GM19099 (cell line): ENCODE results near the gene TRIM43B.
"Not testable (repeated sequence)": the region's sequence is repeated elsewhere in the genome, so short reads cannot be mapped to it uniquely, and the experiment has no call there.

Source experiments
- POLR2A ChIP-seq: IDR thresholded peaks from 3 replicates; pipeline ENCODE4 v1.6.1; 2011; ENCODE audit warnings: low read depth; ENCODE audit not compliant: insufficient read length; ENCODE audit errors: extremely low read depth

The TRIM43B gene

GRCh38 chr2:95484654-95485053, at the start of gene TRIM43B:
TRIM43B (minus strand) TSS chr2:95484754; CDS start chr2:95482714, 2,040 bp downstream.
- not testable (repeated sequence) for TF ChIP-seq POLR2A

- no peak for TF ChIP-seq POLR2A
These were observed 46.8 kb upstream of the TRIM43B start for GRCh38 chr2:95531254-95531771.

- TF ChIP-seq POLR2A, result no peak
These were observed 46.2 kb upstream of the TRIM43B start for GRCh38 chr2:95530734-95531133.

GRCh38 chr2:95526360-95527341, 42.1 kb upstream of the TRIM43B start:
- no peak for TF ChIP-seq POLR2A

GRCh38 chr2:95525294-95526035, 40.9 kb upstream of the TRIM43B start:
- no peak for TF ChIP-seq POLR2A

GRCh38 chr2:95524195-95524594, 39.6 kb upstream of the TRIM43B start:
- TF ChIP-seq POLR2A, result no peak

GRCh38 chr2:95514718-95515117, 30.2 kb upstream of the TRIM43B start:
- no peak for TF ChIP-seq POLR2A

GRCh38 chr2:95509408-95509807, 24.9 kb upstream of the TRIM43B start:
- TF ChIP-seq POLR2A, result no peak

- no peak for TF ChIP-seq POLR2A
These were observed 20.7 kb upstream of the TRIM43B start for GRCh38 chr2:95505222-95505621.

- TF ChIP-seq POLR2A, result no peak
These were observed 16.3 kb upstream of the TRIM43B start for GRCh38 chr2:95500854-95501253.
